Esophagus muscularis mucosa (tissue), 3 donors: ENCODE data around the gene PKNOX1.

ENCODE experiments used
- POLR2AphosphoS5 ChIP-seq, 2 donors: sonication (generic); formaldehyde crosslinking; IDR thresholded peaks; one replicate each; pipeline ENCODE4 v1.6.1; 2017; ENCODE audit warnings: antibody characterized with exemption in 2 of 2
- TF ChIP-seq, protein P1 (sequence below), 3 experiments: fragments of 200-600 bp in 2 of 3; fragments of 450-650 bp in 1 of 3; sonication (generic) in 2 of 3; IDR thresholded peaks; one replicate each; pipeline ENCODE4 v1.5.1; 2017 to 2019; ENCODE audit warnings: antibody characterized with exemption in 3 of 3, mild to moderate bottlenecking in 2 of 3, moderate library complexity in 1 of 3

DNA sequence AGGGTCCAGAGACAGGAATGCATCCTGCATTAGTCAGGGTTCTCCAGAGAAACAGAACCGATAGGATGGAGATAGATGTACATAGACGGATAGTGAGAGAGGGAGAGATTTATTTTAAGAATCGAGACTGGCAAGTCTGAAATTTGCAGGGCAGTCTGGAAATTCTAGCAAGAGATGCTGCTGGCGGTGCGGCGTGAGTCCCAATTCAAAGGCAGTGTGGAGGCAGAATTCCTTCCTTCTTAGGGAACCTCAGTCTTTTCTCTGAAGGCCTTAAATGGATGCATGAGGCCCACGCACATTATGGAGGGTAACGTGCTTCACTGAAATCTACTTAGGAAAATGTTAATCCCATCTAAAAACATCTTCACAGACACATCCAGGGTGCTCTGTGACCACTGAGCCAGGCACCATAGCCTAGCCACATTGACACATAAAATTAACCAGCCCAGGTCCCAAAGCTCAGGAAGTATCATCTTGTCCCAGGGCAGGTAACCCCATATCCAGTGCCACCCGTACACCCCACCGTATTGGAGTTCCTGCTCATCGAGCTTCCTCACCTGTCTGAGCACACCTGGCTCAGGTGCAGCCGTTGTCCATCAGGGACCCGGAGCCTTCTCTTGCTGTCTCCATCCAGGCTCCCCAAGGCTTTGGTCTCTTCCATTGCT is 9.7 kb upstream of the PKNOX1 start:
- TF ChIP-seq, protein P1, sequence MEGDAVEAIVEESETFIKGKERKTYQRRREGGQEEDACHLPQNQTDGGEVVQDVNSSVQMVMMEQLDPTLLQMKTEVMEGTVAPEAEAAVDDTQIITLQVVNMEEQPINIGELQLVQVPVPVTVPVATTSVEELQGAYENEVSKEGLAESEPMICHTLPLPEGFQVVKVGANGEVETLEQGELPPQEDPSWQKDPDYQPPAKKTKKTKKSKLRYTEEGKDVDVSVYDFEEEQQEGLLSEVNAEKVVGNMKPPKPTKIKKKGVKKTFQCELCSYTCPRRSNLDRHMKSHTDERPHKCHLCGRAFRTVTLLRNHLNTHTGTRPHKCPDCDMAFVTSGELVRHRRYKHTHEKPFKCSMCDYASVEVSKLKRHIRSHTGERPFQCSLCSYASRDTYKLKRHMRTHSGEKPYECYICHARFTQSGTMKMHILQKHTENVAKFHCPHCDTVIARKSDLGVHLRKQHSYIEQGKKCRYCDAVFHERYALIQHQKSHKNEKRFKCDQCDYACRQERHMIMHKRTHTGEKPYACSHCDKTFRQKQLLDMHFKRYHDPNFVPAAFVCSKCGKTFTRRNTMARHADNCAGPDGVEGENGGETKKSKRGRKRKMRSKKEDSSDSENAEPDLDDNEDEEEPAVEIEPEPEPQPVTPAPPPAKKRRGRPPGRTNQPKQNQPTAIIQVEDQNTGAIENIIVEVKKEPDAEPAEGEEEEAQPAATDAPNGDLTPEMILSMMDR (IDR thresholded peaks at IDR 0.05) = no peak
- TF ChIP-seq POLR2AphosphoS5 (IDR thresholded peaks at IDR 0.05) = no peak
